HG03196 (cell line): ENCODE results near the gene RPS6KA2.
"Not testable (repeated sequence)": the region's sequence is repeated elsewhere in the genome, so short reads cannot be mapped to it uniquely, and the experiment has no call there.

Experiments
- ATAC-seq: cut with Tn5 transposase; IDR thresholded peaks from one replicate; pipeline ENCODE4 v1.9.1; 2021; ENCODE audit not compliant: unreplicated experiment

RPS6KA2 gene

GRCh38 chr6:166538297-166539010 is 88.6 kb downstream of the RPS6KA2 start:
- ATAC-seq: no peak

GRCh38 chr6:166534658-166535406 is 92.2 kb downstream of the RPS6KA2 start:
- ATAC-seq: no peak

GRCh38 chr6:166533205-166533824 is 93.7 kb downstream of the RPS6KA2 start:
- no peak for ATAC-seq

GRCh38 chr6:166532302-166532701 is 94.7 kb downstream of the RPS6KA2 start:
- ATAC-seq: no peak

GRCh38 chr6:166530211-166531095 is 96.6 kb downstream of the RPS6KA2 start:
- ATAC-seq: no peak

- ATAC-seq: no peak
Observed at GRCh38 chr6:166529586-166529985, 97.5 kb downstream of the RPS6KA2 start.

- ATAC-seq: not testable (repeated sequence)
Observed at GRCh38 chr6:166529058-166529457, 98.0 kb downstream of the RPS6KA2 start.

- no peak for ATAC-seq
Observed at GRCh38 chr6:166527849-166528248, 99.2 kb downstream of the RPS6KA2 start.

GRCh38 chr6:166526937-166527336 is 100.1 kb downstream of the RPS6KA2 start:
- ATAC-seq: no peak

GRCh38 chr6:166525567-166525966 is 101.5 kb downstream of the RPS6KA2 start:
- no peak for ATAC-seq

- ATAC-seq: no peak
Observed at GRCh38 chr6:166523782-166524559, 103.1 kb downstream of the RPS6KA2 start.

- no peak for ATAC-seq
Observed at GRCh38 chr6:166520905-166521834, 105.9 kb downstream of the RPS6KA2 start.

GRCh38 chr6:166516251-166516884 is 110.7 kb downstream of the RPS6KA2 start:
- ATAC-seq: no peak

- ATAC-seq: no peak
Observed at GRCh38 chr6:166515072-166515810, 111.8 kb downstream of the RPS6KA2 start.

GRCh38 chr6:166514196-166514595 is 112.9 kb downstream of the RPS6KA2 start:
- no peak for ATAC-seq

GRCh38 chr6:166512567-166512966 is 114.5 kb downstream of the RPS6KA2 start:
- peak; percentile 92 for ATAC-seq

GRCh38 chr6:166511316-166511715 is 115.7 kb downstream of the RPS6KA2 start:
- no peak for ATAC-seq

GRCh38 chr6:166509193-166509592 is 117.9 kb downstream of the RPS6KA2 start:
- ATAC-seq: no peak
